Suprapubic skin (tissue), 4 donors: ENCODE data around the gene DEPDC5.

Experiments
- EP300 ChIP-seq: sonication (generic); formaldehyde crosslinking; IDR thresholded peaks from one replicate; pipeline ENCODE4 v1.6.1; 2017; ENCODE audit warnings: antibody characterized with exemption
- POLR2A ChIP-seq, 2 donors: fragments of 450-650 bp; IDR thresholded peaks; one replicate each; pipeline ENCODE4 v1.6.1; 2017; ENCODE audit warnings: antibody characterized with exemption in 2 of 2, mild to moderate bottlenecking in 2 of 2, moderate library complexity in 2 of 2
- POLR2AphosphoS5 ChIP-seq, 3 donors: sonication (generic); formaldehyde crosslinking; IDR thresholded peaks; one replicate each; pipeline ENCODE4 v1.6.1; 2017; ENCODE audit warnings: antibody characterized with exemption in 3 of 3
- TF ChIP-seq, protein P1 (sequence below), 2 donors: fragments of 200-600 bp in 1 of 2; fragments of 450-650 bp in 1 of 2; sonication (generic) in 1 of 2; IDR thresholded peaks; one replicate each; pipeline ENCODE4 v1.5.1; 2016 to 2019; ENCODE audit warnings: antibody characterized with exemption in 2 of 2, mild to moderate bottlenecking in 1 of 2, moderate library complexity in 1 of 2

DNA sequence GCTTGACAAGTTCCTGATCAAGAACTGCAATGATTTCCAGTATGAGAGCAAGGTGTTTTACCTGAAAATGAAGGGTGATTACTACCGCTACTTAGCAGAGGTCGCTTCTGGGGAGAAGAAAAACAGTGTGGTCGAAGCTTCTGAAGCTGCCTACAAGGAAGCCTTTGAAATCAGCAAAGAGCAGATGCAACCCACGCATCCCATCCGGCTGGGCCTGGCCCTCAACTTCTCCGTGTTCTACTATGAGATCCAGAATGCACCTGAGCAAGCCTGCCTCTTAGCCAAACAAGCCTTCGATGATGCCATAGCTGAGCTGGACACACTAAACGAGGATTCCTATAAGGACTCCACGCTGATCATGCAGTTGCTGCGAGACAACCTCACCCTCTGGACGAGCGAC, 202.5 kb downstream of the DEPDC5 start:
- TF ChIP-seq POLR2AphosphoS5 (IDR thresholded peaks at IDR 0.05) (no peak), EP300 (no peak), POLR2A (IDR thresholded peaks at IDR 0.05) (no peak)
- TF ChIP-seq, protein P1, sequence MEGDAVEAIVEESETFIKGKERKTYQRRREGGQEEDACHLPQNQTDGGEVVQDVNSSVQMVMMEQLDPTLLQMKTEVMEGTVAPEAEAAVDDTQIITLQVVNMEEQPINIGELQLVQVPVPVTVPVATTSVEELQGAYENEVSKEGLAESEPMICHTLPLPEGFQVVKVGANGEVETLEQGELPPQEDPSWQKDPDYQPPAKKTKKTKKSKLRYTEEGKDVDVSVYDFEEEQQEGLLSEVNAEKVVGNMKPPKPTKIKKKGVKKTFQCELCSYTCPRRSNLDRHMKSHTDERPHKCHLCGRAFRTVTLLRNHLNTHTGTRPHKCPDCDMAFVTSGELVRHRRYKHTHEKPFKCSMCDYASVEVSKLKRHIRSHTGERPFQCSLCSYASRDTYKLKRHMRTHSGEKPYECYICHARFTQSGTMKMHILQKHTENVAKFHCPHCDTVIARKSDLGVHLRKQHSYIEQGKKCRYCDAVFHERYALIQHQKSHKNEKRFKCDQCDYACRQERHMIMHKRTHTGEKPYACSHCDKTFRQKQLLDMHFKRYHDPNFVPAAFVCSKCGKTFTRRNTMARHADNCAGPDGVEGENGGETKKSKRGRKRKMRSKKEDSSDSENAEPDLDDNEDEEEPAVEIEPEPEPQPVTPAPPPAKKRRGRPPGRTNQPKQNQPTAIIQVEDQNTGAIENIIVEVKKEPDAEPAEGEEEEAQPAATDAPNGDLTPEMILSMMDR (IDR thresholded peaks at IDR 0.05), result no peak
